ENCODE data around the gene GULP1. TPM values are rescaled to one million over a fixed set of nuclear protein-coding genes. Genes with fewer than 3 reads are reported as not detected.

GULP1 gene
- total RNA-seq, 1 experiment from 2014 or later = 76.0 TPM

DNA sequence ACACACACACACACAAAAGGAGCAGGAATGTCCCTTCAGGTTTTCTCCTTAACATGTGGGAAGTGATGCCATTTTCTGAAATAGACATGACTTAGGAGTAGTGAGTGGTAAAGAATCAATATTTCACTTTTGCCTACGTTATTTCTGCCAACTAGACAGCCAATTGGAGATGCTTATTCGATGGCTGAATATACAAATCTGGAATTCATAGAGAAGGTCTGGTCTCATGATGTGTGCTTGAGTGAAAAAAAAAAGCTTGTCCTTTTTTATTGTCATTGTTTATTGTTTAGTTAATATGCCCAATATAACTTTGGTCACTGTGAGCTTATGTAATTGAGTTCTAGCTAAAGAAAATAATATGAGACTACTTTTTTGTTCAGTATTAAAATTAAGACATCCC is 284.3 kb downstream of the GULP1 start:
- no peaks in the 10 kb centered on the region for H3K27me3 ChIP-seq (ENCODE audit: insufficient read depth, low read length)
- H3K36me3 ChIP-seq (ENCODE audit: control insufficient read depth in 1 of 2, insufficient read depth in 2 of 2, low read length in 2 of 2) = peaks cover 0 to 1% of the 10 kb centered on the region in 2 experiments; a peak in 1 of 4 replicates
- H2AFZ ChIP-seq (ENCODE audit: low read depth, low read length, poor library complexity, severe bottlenecking) = no peak overlapping the region
- H3K79me2 ChIP-seq (ENCODE audit: insufficient read depth, low read length) = no peaks in the 10 kb centered on the region
- H3K9me2 ChIP-seq (ENCODE audit: insufficient read depth) = no peaks in the 10 kb centered on the region; the same call in 1 of the 2 replicates
- no peak overlapping the region for H3K4me2 ChIP-seq (ENCODE audit: low read length)
- POLR2A ChIA-PET = no interaction called here
- intact Hi-C loops (cut with micrococcal nuclease) = no loop called here
- CTCF ChIA-PET = no interaction called here
- no peaks in the 10 kb centered on the region for H3K9me3 ChIP-seq (ENCODE audit: control insufficient read depth in 1 of 2, insufficient read depth in 1 of 2, low read depth in 1 of 2, low read length in 2 of 2)
- RAD21 ChIA-PET (ENCODE audit: low non-redundant PET in 1 of 2, low total read pairs in 2 of 2, uncharacterized antibody in 2 of 2, unreplicated experiment in 2 of 2) = no interaction called here
- H4K20me1 ChIP-seq (ENCODE audit: insufficient read depth) = no peaks in the 10 kb centered on the region
- TF ChIP-seq CEBPB (IDR thresholded peaks at IDR 0.05; ENCODE audit: low read depth) = no peak
- no peak for TF ChIP-seq FOSL1 (IDR thresholded peaks at IDR 0.05; ENCODE audit: low read depth)
- no peak for TF ChIP-seq EZH2 (IDR thresholded peaks at IDR 0.05)
- no peak for TF ChIP-seq TCF7L2 (IDR thresholded peaks at IDR 0.05; ENCODE audit: borderline replicate concordance, extremely low read depth, insufficient read depth, insufficient read length)
- TF ChIP-seq, protein P1, sequence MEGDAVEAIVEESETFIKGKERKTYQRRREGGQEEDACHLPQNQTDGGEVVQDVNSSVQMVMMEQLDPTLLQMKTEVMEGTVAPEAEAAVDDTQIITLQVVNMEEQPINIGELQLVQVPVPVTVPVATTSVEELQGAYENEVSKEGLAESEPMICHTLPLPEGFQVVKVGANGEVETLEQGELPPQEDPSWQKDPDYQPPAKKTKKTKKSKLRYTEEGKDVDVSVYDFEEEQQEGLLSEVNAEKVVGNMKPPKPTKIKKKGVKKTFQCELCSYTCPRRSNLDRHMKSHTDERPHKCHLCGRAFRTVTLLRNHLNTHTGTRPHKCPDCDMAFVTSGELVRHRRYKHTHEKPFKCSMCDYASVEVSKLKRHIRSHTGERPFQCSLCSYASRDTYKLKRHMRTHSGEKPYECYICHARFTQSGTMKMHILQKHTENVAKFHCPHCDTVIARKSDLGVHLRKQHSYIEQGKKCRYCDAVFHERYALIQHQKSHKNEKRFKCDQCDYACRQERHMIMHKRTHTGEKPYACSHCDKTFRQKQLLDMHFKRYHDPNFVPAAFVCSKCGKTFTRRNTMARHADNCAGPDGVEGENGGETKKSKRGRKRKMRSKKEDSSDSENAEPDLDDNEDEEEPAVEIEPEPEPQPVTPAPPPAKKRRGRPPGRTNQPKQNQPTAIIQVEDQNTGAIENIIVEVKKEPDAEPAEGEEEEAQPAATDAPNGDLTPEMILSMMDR (IDR thresholded peaks at IDR 0.05 in 2 of 3, conservative IDR thresholded peaks at IDR 0.05 in 1 of 3; ENCODE audit: borderline replicate concordance in 1 of 3, insufficient read depth in 1 of 3, low read depth in 2 of 3, low read length in 2 of 3) = no peak
- no peak for TF ChIP-seq ZFX (IDR thresholded peaks at IDR 0.05)
- TF ChIP-seq SP1 (IDR thresholded peaks at IDR 0.05; ENCODE audit: low read depth) = no peak
- no peak for TF ChIP-seq ELF1 (IDR thresholded peaks at IDR 0.05; ENCODE audit: borderline replicate concordance, low read depth)
- H3K4me1 ChIP-seq (ENCODE audit: control insufficient read depth in 1 of 2, insufficient read depth in 2 of 2, low read length in 2 of 2) = no peaks in the 10 kb centered on the region
- no peak overlapping the region for H3K9ac ChIP-seq (ENCODE audit: low read length)
- H3K4me3 ChIP-seq (replicated peaks in 1 of 2; ENCODE audit: low read depth in 1 of 2, low read length in 2 of 2) = no peak overlapping the region
- no TSS peak for BruUV-seq (replicated peaks)
- ATAC-seq (no peak), DNase-seq (ENCODE audit: low read depth, low spot score) (no peak)
- no peak overlapping the region for H3K27ac ChIP-seq (ENCODE audit: low read depth, low read length)

DNA sequence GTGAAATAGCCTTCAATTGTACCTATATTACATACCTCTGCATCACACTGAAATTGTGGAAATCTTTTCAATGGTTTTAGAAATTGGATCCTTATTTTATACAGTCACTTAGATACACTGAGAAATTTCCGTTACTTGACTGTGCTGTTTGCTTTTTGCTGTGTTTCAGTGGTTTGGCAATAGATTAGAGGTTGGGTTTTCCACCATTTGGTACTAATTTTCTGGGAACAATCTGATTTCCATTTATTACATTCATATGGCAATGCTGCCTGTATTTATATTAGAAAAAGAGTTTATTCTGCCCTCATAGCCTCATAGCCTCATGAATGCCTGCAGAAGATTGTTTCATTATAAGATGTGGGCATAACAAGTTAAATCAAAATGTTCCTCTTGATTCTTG is 285.0 kb downstream of the GULP1 start:
- Histone ChIP-seq H3K27ac (ENCODE audit: low read depth, low read length) (no peak overlapping the region), H3K9me3 (ENCODE audit: control insufficient read depth in 1 of 2, insufficient read depth in 1 of 2, low read depth in 1 of 2, low read length in 2 of 2) (no peaks in the 10 kb centered on the region), H3K9me2 (ENCODE audit: insufficient read depth) (no peaks in the 10 kb centered on the region), H3K79me2 (ENCODE audit: insufficient read depth, low read length) (no peaks in the 10 kb centered on the region), H3K4me1 (ENCODE audit: control insufficient read depth in 1 of 2, insufficient read depth in 2 of 2, low read length in 2 of 2) (no peaks in the 10 kb centered on the region), H4K20me1 (ENCODE audit: insufficient read depth) (no peaks in the 10 kb centered on the region), H3K36me3 (ENCODE audit: control insufficient read depth in 1 of 2, insufficient read depth in 2 of 2, low read length in 2 of 2) (no peaks in the 10 kb centered on the region; a peak in 1 of 4 replicates), H3K9ac (ENCODE audit: low read length) (no peak overlapping the region), H2AFZ (ENCODE audit: low read depth, low read length, poor library complexity, severe bottlenecking) (no peak overlapping the region), H3K4me3 (replicated peaks in 1 of 2; ENCODE audit: low read depth in 1 of 2, low read length in 2 of 2) (no peak overlapping the region), H3K27me3 (ENCODE audit: insufficient read depth, low read length) (no peaks in the 10 kb centered on the region), H3K4me2 (ENCODE audit: low read length) (no peak overlapping the region)
- BruUV-seq (replicated peaks) = no TSS peak
- ChIA-PET CTCF (no interaction called here), RAD21 (ENCODE audit: low non-redundant PET in 1 of 2, low total read pairs in 2 of 2, uncharacterized antibody in 2 of 2, unreplicated experiment in 2 of 2) (no interaction called here), POLR2A (no interaction called here)
- intact Hi-C loops (cut with micrococcal nuclease) = no loop called here
- no peak for TF ChIP-seq EZH2 (IDR thresholded peaks at IDR 0.05)
- no peak for TF ChIP-seq EZH2phosphoT487 (IDR thresholded peaks at IDR 0.05; ENCODE audit: borderline replicate concordance)
- DNase-seq (ENCODE audit: low read depth, low spot score) (no peak), ATAC-seq (no peak)
